Epithelial cell of proximal tubule (primary cell): Measurements from ENCODE around the gene SLC36A2. TPM values are rescaled to one million over a fixed set of nuclear protein-coding genes. Genes with fewer than 3 reads are reported as not detected.

Source experiments
- DNase-seq: peaks from one replicate; pipeline ENCODE4 v3.0.0-alpha.2; 2011; ENCODE audit warnings: low read depth
- H3K4me3 ChIP-seq: 2 replicates; pipeline ENCODE4 v1.5.1; 2011; ENCODE audit warnings: low read depth, mild to moderate bottlenecking, low read length
- CTCF ChIP-seq: conservative IDR thresholded peaks from 2 replicates; pipeline ENCODE4 v1.5.1; 2012; ENCODE audit warnings: low read depth, mild to moderate bottlenecking, low read length
- total RNA-seq: library from RNA; depleted of rRNA; stranded (reverse); fragments of >200 nt; gene quantifications from 2 replicates; pipeline ENCODE4 v1.2.3, GENCODE V29; 2015

Gene SLC36A2
- total RNA-seq, 1 donor from 2014 or later, result not detected

DNA sequence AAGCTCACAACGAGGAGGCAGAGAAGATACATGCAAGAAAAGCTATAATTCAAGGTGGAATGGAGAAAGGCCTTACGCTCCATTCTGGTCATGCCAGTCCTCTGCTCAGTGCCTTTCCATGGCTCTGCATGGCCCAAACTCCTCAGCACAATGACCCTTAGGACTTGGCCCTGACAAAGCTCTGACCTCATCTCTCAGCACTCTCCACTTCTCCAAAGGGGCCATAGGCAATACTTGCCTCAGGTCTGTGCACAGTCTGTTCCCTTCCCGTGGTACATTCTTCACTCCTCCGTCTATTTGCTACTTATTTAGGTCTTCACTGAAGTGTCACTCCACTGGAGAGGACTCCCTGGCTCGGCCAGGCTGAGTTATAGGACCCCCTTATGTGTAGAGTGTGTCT, 68.5 kb downstream of the SLC36A2 start:
- no peak for DNase-seq
- TF ChIP-seq CTCF, result no peak
- H3K4me3 ChIP-seq, result no peak overlapping the region

- H3K4me3 ChIP-seq, result no peak overlapping the region
- no peak for DNase-seq
- no peak for TF ChIP-seq CTCF
Observed at GRCh38 chr5:151275803-151276202, 71.6 kb downstream of the SLC36A2 start.

DNA sequence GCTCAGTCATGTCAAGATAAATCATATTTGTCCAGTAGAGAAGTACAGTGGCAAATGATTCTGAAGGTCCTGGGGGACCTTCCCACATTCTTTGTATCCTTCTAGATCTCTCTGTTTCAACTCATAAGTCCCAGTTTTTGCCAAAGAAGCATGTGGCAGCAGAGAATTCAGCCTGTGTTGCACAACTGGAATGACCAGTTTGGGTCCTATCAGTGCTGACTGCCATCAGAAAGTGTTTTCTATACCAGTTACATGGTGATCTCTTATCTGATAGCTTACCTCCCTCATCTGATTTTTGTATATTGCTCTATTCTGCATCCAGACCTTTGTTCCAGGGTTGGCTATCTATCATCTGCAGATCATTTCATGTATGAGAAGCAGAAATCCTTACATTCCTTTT, 72.7 kb downstream of the SLC36A2 start:
- no peak for TF ChIP-seq CTCF
- no peak overlapping the region for H3K4me3 ChIP-seq
- DNase-seq, result no peak

DNA sequence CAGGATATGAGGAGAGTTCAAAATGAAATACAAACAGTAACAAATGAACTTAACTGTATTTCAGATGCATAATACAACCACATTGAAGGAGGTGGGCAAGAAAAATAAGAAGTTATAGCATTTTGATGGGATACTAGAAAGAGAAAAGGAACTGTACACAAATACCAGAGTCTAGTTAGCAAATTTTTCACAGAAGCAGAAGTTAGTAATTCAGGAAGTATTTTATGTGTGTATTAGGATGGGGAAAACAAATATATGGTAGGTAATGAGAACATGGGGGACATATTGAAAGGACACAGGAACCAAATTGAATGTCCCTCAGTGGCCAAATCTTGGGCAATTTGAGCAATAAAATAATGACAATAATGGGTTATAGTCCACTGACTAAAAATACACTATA, 76.0 kb downstream of the SLC36A2 start:
- no peak for TF ChIP-seq CTCF
- no peak overlapping the region for H3K4me3 ChIP-seq
- no peak for DNase-seq

DNA sequence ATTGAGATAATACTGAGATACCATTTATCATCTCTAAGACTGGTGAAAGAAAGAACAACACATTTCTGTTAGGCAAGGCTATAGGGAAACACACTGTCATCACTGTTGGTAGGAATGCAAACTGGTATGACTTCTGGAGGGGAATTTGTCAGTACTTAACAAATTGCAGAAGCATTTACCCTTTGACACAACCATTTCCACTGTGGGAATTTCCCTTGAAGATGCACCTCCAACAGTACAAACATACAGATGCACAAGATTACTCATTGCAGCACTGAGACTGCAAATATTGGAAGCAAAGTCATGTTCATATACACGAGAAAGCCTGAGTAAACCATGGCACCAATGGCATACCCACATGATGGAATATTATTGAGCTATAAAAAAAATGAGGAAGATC, 76.8 kb downstream of the SLC36A2 start:
- TF ChIP-seq CTCF, result no peak
- peak; percentile 22 for DNase-seq
- no peak overlapping the region for H3K4me3 ChIP-seq

- no peak for TF ChIP-seq CTCF
- no peak overlapping the region for H3K4me3 ChIP-seq
- DNase-seq, result no peak
Observed at GRCh38 chr5:151267491-151268260, 79.7 kb downstream of the SLC36A2 start.

Other genes starting within 250 kb of the SLC36A2 start
- gene ANXA6, start 189.8 kb downstream of the SLC36A2 start, total RNA-seq, result 83.6 and 135 TPM in 2 replicates
- 3.0 and 3.4 TPM in 2 replicates for gene CCDC69, start 123.5 kb downstream of the SLC36A2 start, total RNA-seq
- 16.1 and 18.0 TPM in 2 replicates for gene GM2A, start 94.4 kb downstream of the SLC36A2 start, total RNA-seq
- not detected in 2 replicates for gene SLC36A3, start 43.8 kb downstream of the SLC36A2 start, total RNA-seq
- 2.4 and 4.6 TPM in 2 replicates for gene SLC36A1, start 100.0 kb upstream of the SLC36A2 start, total RNA-seq
- gene FAT2, start 243.8 kb upstream of the SLC36A2 start, total RNA-seq, result under 0.01 and 0.07 TPM in 2 replicates